HFF-Myc (cell line): ENCODE results near the gene UBR1.
A peak's percentile ranks its signal among the peaks of the same experiment; 100 is the strongest.

Source experiments
- DNase-seq: peaks from one replicate; pipeline ENCODE4 v3.0.0-alpha.2; 2011; ENCODE audit warnings: low read depth; ENCODE audit errors: extremely low read depth
- H3K4me3 ChIP-seq: replicated peaks from 2 replicates; pipeline ENCODE4 v1.5.1; 2011; ENCODE audit warnings: low read depth, mild to moderate bottlenecking, control low read depth, low read length
- TF ChIP-seq, protein P1 (sequence below): IDR thresholded peaks from 2 replicates; pipeline ENCODE4 v1.5.1; 2012; ENCODE audit warnings: mild to moderate bottlenecking, low read depth, low read length, control low read depth; ENCODE audit errors: missing control alignments

The UBR1 gene

DNA sequence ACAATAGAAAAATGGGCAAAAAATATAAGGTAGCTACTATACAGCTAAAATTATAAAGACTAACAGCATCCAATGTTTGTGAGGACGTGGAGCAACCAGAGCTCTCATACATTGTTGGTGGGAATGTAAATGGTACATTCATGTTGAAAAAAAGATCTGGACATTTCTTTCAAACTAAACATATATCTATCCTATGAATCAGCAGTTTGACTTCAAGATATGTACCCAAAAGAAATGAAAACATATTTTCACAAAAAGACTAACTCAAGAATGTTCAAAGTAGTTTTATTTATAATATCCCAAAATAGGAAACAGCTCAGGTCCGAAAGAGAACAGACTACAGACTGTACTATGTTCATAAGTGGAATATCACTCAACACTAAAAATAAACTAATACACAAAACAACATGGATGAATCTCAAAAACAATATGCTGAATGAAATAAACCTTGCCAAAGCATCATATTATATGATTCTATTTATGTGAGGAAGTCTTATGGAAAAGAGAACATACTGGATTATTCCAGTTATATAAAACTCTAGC, 176.5 kb downstream of the UBR1 start:
- no peak for DNase-seq
- TF ChIP-seq, protein P1, sequence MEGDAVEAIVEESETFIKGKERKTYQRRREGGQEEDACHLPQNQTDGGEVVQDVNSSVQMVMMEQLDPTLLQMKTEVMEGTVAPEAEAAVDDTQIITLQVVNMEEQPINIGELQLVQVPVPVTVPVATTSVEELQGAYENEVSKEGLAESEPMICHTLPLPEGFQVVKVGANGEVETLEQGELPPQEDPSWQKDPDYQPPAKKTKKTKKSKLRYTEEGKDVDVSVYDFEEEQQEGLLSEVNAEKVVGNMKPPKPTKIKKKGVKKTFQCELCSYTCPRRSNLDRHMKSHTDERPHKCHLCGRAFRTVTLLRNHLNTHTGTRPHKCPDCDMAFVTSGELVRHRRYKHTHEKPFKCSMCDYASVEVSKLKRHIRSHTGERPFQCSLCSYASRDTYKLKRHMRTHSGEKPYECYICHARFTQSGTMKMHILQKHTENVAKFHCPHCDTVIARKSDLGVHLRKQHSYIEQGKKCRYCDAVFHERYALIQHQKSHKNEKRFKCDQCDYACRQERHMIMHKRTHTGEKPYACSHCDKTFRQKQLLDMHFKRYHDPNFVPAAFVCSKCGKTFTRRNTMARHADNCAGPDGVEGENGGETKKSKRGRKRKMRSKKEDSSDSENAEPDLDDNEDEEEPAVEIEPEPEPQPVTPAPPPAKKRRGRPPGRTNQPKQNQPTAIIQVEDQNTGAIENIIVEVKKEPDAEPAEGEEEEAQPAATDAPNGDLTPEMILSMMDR, result no peak
- H3K4me3 ChIP-seq, result no peak overlapping the region

GRCh38 chr15:42921342-42921731, 184.5 kb downstream of the UBR1 start:
- no peak for DNase-seq
- TF ChIP-seq, protein P1, result no peak
- peak overlapping the region; percentile 74 for H3K4me3 ChIP-seq

- DNase-seq, result peak; percentile 96
- TF ChIP-seq, protein P1, result no peak
Observed at GRCh38 chr15:42920519-42921341, 185.1 kb downstream of the UBR1 start, which contains the start of gene TTBK2. TTBK2 (minus strand) TSS chr15:42920778; CDS start chr15:42878617, 42,161 bp downstream.

DNA sequence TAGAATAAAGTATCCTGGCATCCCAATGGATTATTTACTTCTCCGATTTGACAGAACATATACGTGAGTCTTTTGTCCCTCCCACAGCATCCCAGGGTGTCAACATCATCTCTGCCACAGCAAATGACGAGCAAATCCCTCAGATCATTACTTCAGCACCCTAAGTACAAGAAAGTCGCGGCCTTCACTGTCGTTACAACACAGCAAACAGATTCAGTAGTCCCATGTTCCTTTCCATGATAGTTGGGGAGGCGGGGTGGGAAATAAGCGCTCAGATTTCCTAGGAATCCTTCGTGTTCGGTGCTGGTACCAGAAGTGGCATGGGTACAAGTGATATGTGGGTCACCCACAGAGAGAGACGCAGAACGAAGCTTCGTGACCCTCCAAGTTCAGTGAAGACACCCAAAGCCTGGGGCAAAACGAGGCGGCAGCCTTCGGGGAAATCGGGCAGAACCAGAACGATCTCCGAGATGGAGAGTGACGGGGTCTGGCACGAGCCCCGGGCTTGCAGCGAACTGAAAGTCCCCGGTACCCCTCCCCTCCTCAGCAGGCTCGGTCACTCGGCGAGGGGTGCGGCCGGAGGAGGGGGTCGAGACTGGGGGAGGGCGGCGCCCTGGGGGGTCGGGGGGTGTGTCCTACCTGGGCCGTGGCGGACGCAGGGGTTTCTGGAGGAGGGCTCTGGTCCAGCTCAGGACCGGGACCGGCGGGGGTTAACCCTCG, 185.9 kb downstream of the UBR1 start:
- peak overlapping the region; percentile 74 for H3K4me3 ChIP-seq
- TF ChIP-seq, protein P1, result no peak
- no peak for DNase-seq

More at GRCh38 chr15:42920519-42921341, 185.1 kb downstream of the UBR1 start, which contains the start of gene TTBK2:
- peak within 1 kb of the TSS; percentile 74 for H3K4me3 ChIP-seq

GRCh38 chr15:42919308-42919707, 186.5 kb downstream of the UBR1 start:
- H3K4me3 ChIP-seq, result peak overlapping the region; percentile 74
- DNase-seq, result no peak
- TF ChIP-seq, protein P1, result no peak

DNA sequence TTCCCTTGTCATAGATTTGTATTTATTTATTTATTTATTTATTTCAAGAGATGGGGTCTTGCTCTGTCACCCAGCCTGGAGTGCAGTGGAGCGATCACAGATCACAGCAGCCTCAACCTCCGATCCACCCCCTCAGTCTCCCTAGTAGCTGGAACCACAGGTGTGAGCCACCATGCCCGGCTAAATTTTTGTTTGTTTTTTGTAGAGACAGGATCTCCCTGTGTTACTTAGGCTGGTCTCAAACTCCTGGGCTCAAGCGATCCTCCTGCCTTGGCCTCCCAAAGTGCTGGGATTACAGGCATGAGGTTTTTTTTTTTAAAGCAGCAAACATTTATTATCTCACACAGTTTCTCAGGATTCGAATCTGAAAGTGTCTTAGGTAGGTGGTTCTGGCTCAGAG, 187.8 kb downstream of the UBR1 start:
- no peak for DNase-seq
- no peak overlapping the region for H3K4me3 ChIP-seq
- TF ChIP-seq, protein P1, result no peak
